ENCODE results near the gene ZMAT5. TPM values are rescaled to one million over a fixed set of nuclear protein-coding genes. Genes with fewer than 3 reads are reported as not detected.

ZMAT5 gene
- total and polyA plus RNA-seq, 10 of the 15 experiments (the other 5 are each of a cell fraction or from before 2014, with no cell fraction given): 2.3 to 43.0 (median 21.9) TPM

- TF ChIP-seq HDGF (IDR thresholded peaks at IDR 0.05) (0 out of 2 replicates have a peak, but pooled peaks have one; percentile 1), MLLT1 (IDR thresholded peaks at IDR 0.05) (0 out of 2 replicates have a peak, but pooled peaks have one; percentile 13), SIX5 (IDR thresholded peaks at IDR 0.05; ENCODE audit: low read depth, low read length, severe bottlenecking) (peak; percentile 58), MAX (IDR thresholded peaks at IDR 0.05; ENCODE audit: low read depth, low read length) (0 out of 2 replicates have a peak, but pooled peaks have one; percentile 8), NKRF (conservative IDR thresholded peaks at IDR 0.05) (peak; percentile 57), POLR2AphosphoS5 (IDR thresholded peaks at IDR 0.05; ENCODE audit: low read length) (peak; percentile 88), YY1 (IDR thresholded peaks at IDR 0.05; ENCODE audit: low read depth, low read length) (peak; percentile 98), PML (IDR thresholded peaks at IDR 0.05; ENCODE audit: low read length) (peak; percentile 67; the same call in 1 of the 2 replicates), NR2F1 (conservative IDR thresholded peaks at IDR 0.05) (peak; percentile 49), TAF1 (IDR thresholded peaks at IDR 0.05; ENCODE audit: borderline replicate concordance, low read depth, low read length) (peak; percentile 95), BHLHE40 (IDR thresholded peaks at IDR 0.05; ENCODE audit: borderline replicate concordance in 1 of 2, low read depth in 2 of 2, low read length in 1 of 2) (no peak)
Measured at GRCh38 chr22:29767171-29768051, 604 bp upstream of the ZMAT5 start, which contains the start of gene UQCR10 (continued).

All from GM12878 (cell line).